ENCODE data around the gene TM7SF2.

DNA sequence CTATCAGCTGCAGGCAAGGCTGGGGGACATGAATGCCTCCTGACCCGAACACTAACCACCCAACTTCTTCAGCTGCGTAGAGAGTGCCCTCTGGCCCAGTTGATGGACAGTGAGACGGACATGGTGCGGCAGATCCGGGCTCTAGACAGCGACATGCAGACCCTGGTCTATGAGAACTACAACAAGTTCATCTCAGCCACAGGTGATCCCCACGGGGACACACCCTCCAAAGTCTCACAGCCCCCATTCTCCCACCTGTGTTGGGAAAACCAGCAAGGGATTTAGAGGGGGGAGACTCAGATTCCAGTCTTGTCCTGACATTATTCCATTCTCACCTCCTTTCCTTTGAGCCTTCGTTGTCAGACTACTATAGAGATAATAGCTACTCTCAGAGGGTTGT lies 14.7 kb upstream of the TM7SF2 start:
- TF ChIP-seq, protein P1, sequence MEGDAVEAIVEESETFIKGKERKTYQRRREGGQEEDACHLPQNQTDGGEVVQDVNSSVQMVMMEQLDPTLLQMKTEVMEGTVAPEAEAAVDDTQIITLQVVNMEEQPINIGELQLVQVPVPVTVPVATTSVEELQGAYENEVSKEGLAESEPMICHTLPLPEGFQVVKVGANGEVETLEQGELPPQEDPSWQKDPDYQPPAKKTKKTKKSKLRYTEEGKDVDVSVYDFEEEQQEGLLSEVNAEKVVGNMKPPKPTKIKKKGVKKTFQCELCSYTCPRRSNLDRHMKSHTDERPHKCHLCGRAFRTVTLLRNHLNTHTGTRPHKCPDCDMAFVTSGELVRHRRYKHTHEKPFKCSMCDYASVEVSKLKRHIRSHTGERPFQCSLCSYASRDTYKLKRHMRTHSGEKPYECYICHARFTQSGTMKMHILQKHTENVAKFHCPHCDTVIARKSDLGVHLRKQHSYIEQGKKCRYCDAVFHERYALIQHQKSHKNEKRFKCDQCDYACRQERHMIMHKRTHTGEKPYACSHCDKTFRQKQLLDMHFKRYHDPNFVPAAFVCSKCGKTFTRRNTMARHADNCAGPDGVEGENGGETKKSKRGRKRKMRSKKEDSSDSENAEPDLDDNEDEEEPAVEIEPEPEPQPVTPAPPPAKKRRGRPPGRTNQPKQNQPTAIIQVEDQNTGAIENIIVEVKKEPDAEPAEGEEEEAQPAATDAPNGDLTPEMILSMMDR (conservative IDR thresholded peaks at IDR 0.05; ENCODE audit: low read depth, low read length) = no peak
- no peak for TF ChIP-seq EZH2 (IDR thresholded peaks at IDR 0.05; ENCODE audit: borderline replicate concordance, low read depth, low read length, poor library complexity, severe bottlenecking)
